Stimulated activated CD8-positive, alpha-beta memory T cell treated with anti-CD3 and anti-CD28 coated beads, Interleukin-4, amount 100 ng/mL, for 48 hours (primary cell): Measurements from ENCODE around the gene ARHGAP26.

Source experiments
- DNase-seq: peaks from one replicate; pipeline ENCODE4 v3.0.0-alpha.2; 2020

ARHGAP26 gene

GRCh38 chr5:142856269-142856782 is 86.1 kb downstream of the ARHGAP26 start:
- DNase-seq: no peak

GRCh38 chr5:142857405-142857804 is 87.2 kb downstream of the ARHGAP26 start:
- no peak for DNase-seq

GRCh38 chr5:142859037-142859436 is 88.9 kb downstream of the ARHGAP26 start:
- DNase-seq: no peak

GRCh38 chr5:142860270-142860669 is 90.1 kb downstream of the ARHGAP26 start:
- DNase-seq: no peak

- no peak for DNase-seq
These were observed 90.8 kb downstream of the ARHGAP26 start for GRCh38 chr5:142861011-142861410.

- DNase-seq: no peak
These were observed 92.4 kb downstream of the ARHGAP26 start for GRCh38 chr5:142862594-142862993.

GRCh38 chr5:142863856-142864255 is 93.7 kb downstream of the ARHGAP26 start:
- no peak for DNase-seq

- DNase-seq: no peak
These were observed 94.4 kb downstream of the ARHGAP26 start for GRCh38 chr5:142864290-142865260.

GRCh38 chr5:142865631-142866030 is 95.5 kb downstream of the ARHGAP26 start:
- no peak for DNase-seq

GRCh38 chr5:142866563-142867275 is 96.5 kb downstream of the ARHGAP26 start:
- peak; percentile 50 for DNase-seq

- DNase-seq: no peak
These were observed 99.7 kb downstream of the ARHGAP26 start for GRCh38 chr5:142869886-142870285.

- no peak for DNase-seq
These were observed 100.6 kb downstream of the ARHGAP26 start for GRCh38 chr5:142870532-142871362.

GRCh38 chr5:142871363-142872193 is 101.4 kb downstream of the ARHGAP26 start:
- DNase-seq: no peak

GRCh38 chr5:142872217-142872616 is 102.0 kb downstream of the ARHGAP26 start:
- no peak for DNase-seq

GRCh38 chr5:142872795-142873194 is 102.6 kb downstream of the ARHGAP26 start:
- DNase-seq: no peak

- no peak for DNase-seq
These were observed 103.7 kb downstream of the ARHGAP26 start for GRCh38 chr5:142873831-142874230.

- no peak for DNase-seq
These were observed 104.4 kb downstream of the ARHGAP26 start for GRCh38 chr5:142874540-142874939.

GRCh38 chr5:142875936-142876335 is 105.8 kb downstream of the ARHGAP26 start:
- DNase-seq: no peak

- no peak for DNase-seq
These were observed 106.6 kb downstream of the ARHGAP26 start for GRCh38 chr5:142876817-142877216.

GRCh38 chr5:142878111-142878510 is 107.9 kb downstream of the ARHGAP26 start:
- no peak for DNase-seq

GRCh38 chr5:142878638-142879037 is 108.5 kb downstream of the ARHGAP26 start:
- DNase-seq: no peak
